Mesendoderm (in vitro differentiated cells): Measurements from ENCODE around the gene SLC6A2.
"Not testable (repeated sequence)": the region's sequence is repeated elsewhere in the genome, so short reads cannot be mapped to it uniquely, and the experiment has no call there.

ENCODE experiments used
- DNase-seq: peaks from one replicate; pipeline ENCODE4 v3.0.0; 2013
- H2AK5ac ChIP-seq: 2 replicates; pipeline ENCODE4 v1.6.1; 2013; ENCODE audit warnings: low read length, inconsistent platforms
- H2BK120ac ChIP-seq: 2 replicates; pipeline ENCODE4 v1.6.1; 2013; ENCODE audit warnings: low read depth, mild to moderate bottlenecking, low read length, moderate library complexity, mixed read lengths
- H2BK15ac ChIP-seq: replicated peaks from 2 replicates; pipeline ENCODE4 v1.6.1; 2013; ENCODE audit warnings: low read depth, mild to moderate bottlenecking, moderate library complexity
- H2BK5ac ChIP-seq: 2 replicates; pipeline ENCODE4 v1.6.1; 2013; ENCODE audit warnings: low read length, inconsistent platforms
- H3K18ac ChIP-seq: 2 replicates; pipeline ENCODE4 v1.6.1; 2013; ENCODE audit warnings: mild to moderate bottlenecking, low read length, mixed read lengths
- H3K23ac ChIP-seq: one replicate; pipeline ENCODE4 v1.6.1; 2013; ENCODE audit warnings: low read length
- H3K27ac ChIP-seq: 2 replicates; pipeline ENCODE4 v1.5.1; 2013; ENCODE audit warnings: low read depth, mild to moderate bottlenecking, inconsistent platforms, low read length, moderate library complexity
- H3K27me3 ChIP-seq: 2 replicates; pipeline ENCODE4 v1.6.1; 2013; ENCODE audit warnings: low read length, control low read depth, mild to moderate bottlenecking, inconsistent platforms; ENCODE audit not compliant: insufficient read depth, poor library complexity
- H3K36me3 ChIP-seq: 2 replicates; pipeline ENCODE4 v1.6.1; 2013; ENCODE audit warnings: low read length, inconsistent platforms; ENCODE audit not compliant: control insufficient read depth, insufficient read depth
- H3K4ac ChIP-seq: one replicate; pipeline ENCODE4 v1.6.1; 2013; ENCODE audit warnings: low read depth, mild to moderate bottlenecking, low read length, moderate library complexity
- H3K4me1 ChIP-seq: 2 replicates; pipeline ENCODE4 v1.6.1; 2013; ENCODE audit warnings: low read depth, low read length, inconsistent platforms; ENCODE audit not compliant: control insufficient read depth
- H3K4me2 ChIP-seq: 2 replicates; pipeline ENCODE4 v1.6.1; 2013; ENCODE audit warnings: low read length
- H3K4me3 ChIP-seq: 2 replicates; pipeline ENCODE4 v1.5.1; 2013; ENCODE audit warnings: mild to moderate bottlenecking, low read length
- H3K56ac ChIP-seq: one replicate; pipeline ENCODE4 v1.6.1; 2013; ENCODE audit warnings: low read length
- H3K79me1 ChIP-seq: 2 replicates; pipeline ENCODE4 v1.6.1; 2013; ENCODE audit warnings: low read length, inconsistent platforms
- H3K79me2 ChIP-seq: 2 replicates; pipeline ENCODE4 v1.6.1; 2013; ENCODE audit warnings: mild to moderate bottlenecking, low read length; ENCODE audit not compliant: control insufficient read depth, insufficient read depth
- H3K9ac ChIP-seq: 2 replicates; pipeline ENCODE4 v1.6.1; 2013; ENCODE audit warnings: low read length, inconsistent platforms
- H4K5ac ChIP-seq: one replicate; pipeline ENCODE4 v1.6.1; 2013; ENCODE audit warnings: low read length
- H4K8ac ChIP-seq: one replicate; pipeline ENCODE4 v1.6.1; 2013; ENCODE audit warnings: low read depth, mild to moderate bottlenecking, control low read depth, low read length, moderate library complexity
- WGBS: extraction: QIAGEN DNeasy Blood & Tissue Kit; methylation state at CpG from one replicate; pipeline ENCODE4 v1.1.7; 2013; ENCODE audit warnings: low lambda C conversion rate, missing lambda C conversion rate; ENCODE audit not compliant: insufficient coverage; ENCODE audit errors: extremely low coverage; 5-methylcytosine and 5-hydroxymethylcytosine counted together

Gene SLC6A2

GRCh38 chr16:55737318-55737717, 81.5 kb downstream of the SLC6A2 start:
- no peak overlapping the region for H3K4me2 ChIP-seq
- no peak overlapping the region for H3K9ac ChIP-seq
- no peak overlapping the region for H3K56ac ChIP-seq
- no CpG with 5 or more reads among the region's 3 CpGs for WGBS
- H3K4ac ChIP-seq = no peak overlapping the region
- H3K27me3 ChIP-seq = no peaks in the 10 kb centered on the region
- H3K18ac ChIP-seq = no peak overlapping the region
- no peak overlapping the region for H3K23ac ChIP-seq
- H2AK5ac ChIP-seq = no peak overlapping the region
- no peak overlapping the region for H2BK120ac ChIP-seq
- no peak overlapping the region for H2BK5ac ChIP-seq
- no peaks in the 10 kb centered on the region for H3K4me1 ChIP-seq
- DNase-seq = no peak
- H3K4me3 ChIP-seq = no peak overlapping the region
- no peaks in the 10 kb centered on the region for H3K79me2 ChIP-seq
- no peaks in the 10 kb centered on the region for H3K36me3 ChIP-seq
- no peak overlapping the region for H4K5ac ChIP-seq
- H2BK15ac ChIP-seq = no peak overlapping the region
- no peak overlapping the region for H3K27ac ChIP-seq
- no peaks in the 10 kb centered on the region for H3K79me1 ChIP-seq
- H4K8ac ChIP-seq = no peak overlapping the region

DNA sequence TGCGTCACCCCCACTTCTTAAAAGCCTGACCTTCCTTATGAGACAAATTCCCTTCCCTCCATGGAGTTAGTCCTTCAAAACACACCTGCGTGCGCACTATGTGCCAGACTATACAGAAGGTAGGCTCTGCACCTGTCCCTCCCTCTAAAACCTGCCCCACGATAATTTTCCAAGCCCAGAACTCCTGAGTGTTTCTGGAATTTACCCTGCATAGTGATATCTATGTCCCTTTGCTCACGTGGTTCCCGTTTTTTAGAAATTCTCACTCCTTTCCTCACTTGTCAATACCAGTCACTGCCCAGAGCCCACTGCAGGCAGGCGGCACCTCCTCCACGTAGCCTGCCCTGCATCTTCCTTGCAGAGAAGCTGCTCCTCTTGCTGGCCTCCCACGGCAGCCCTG, 82.2 kb downstream of the SLC6A2 start:
- no peak overlapping the region for H3K4me2 ChIP-seq
- WGBS = no CpG with 5 or more reads among the region's 9 CpGs
- no peak overlapping the region for H3K18ac ChIP-seq
- H2BK120ac ChIP-seq = no peak overlapping the region
- H4K8ac ChIP-seq = no peak overlapping the region
- H3K79me1 ChIP-seq = no peaks in the 10 kb centered on the region
- no peak overlapping the region for H3K56ac ChIP-seq
- no peak overlapping the region for H3K4me3 ChIP-seq
- H3K36me3 ChIP-seq = no peaks in the 10 kb centered on the region
- no peaks in the 10 kb centered on the region for H3K27me3 ChIP-seq
- no peak overlapping the region for H2BK5ac ChIP-seq
- H3K79me2 ChIP-seq = no peaks in the 10 kb centered on the region
- no peak for DNase-seq
- H4K5ac ChIP-seq = no peak overlapping the region
- H3K4me1 ChIP-seq = no peaks in the 10 kb centered on the region
- H3K9ac ChIP-seq = no peak overlapping the region
- H2BK15ac ChIP-seq = no peak overlapping the region
- no peak overlapping the region for H3K23ac ChIP-seq
- no peak overlapping the region for H3K4ac ChIP-seq
- H2AK5ac ChIP-seq = no peak overlapping the region
- H3K27ac ChIP-seq = no peak overlapping the region

DNA sequence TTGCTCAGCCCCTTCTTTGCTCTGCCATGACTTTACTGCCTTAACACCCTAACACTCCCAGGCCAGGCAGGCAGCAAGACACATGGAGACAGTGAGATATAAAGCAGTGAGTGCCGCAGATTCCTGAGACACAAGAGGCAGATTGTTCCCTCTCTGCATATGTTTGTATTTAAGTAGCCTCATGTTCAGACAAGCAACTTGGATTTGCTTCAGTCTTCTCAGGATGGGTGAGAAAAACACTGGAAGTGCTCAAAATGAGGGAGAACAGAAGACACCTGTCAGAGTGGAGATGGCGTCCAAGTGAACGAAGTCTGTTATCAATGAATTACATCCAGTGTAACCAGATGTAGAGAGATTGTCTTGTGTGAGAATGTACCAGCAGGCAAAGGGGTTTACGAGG, 90.3 kb downstream of the SLC6A2 start:
- no peaks in the 10 kb centered on the region for H3K79me1 ChIP-seq
- H3K27ac ChIP-seq = no peak overlapping the region
- no peaks in the 10 kb centered on the region for H3K79me2 ChIP-seq
- H3K4me2 ChIP-seq = no peak overlapping the region
- no CpG with 5 or more reads among the region's 4 CpGs for WGBS
- no peak overlapping the region for H3K4me3 ChIP-seq
- no peak overlapping the region for H4K5ac ChIP-seq
- no peak overlapping the region for H3K9ac ChIP-seq
- H3K56ac ChIP-seq = no peak overlapping the region
- H3K23ac ChIP-seq = no peak overlapping the region
- H3K4ac ChIP-seq = no peak overlapping the region
- H2AK5ac ChIP-seq = no peak overlapping the region
- H3K18ac ChIP-seq = no peak overlapping the region
- no peak for DNase-seq
- H3K4me1 ChIP-seq = no peaks in the 10 kb centered on the region
- H3K36me3 ChIP-seq = no peaks in the 10 kb centered on the region
- H2BK5ac ChIP-seq = no peak overlapping the region
- no peak overlapping the region for H2BK120ac ChIP-seq
- H4K8ac ChIP-seq = no peak overlapping the region
- H2BK15ac ChIP-seq = no peak overlapping the region
- no peaks in the 10 kb centered on the region for H3K27me3 ChIP-seq

- Histone ChIP-seq H3K56ac (no peak overlapping the region), H3K27me3 (no peaks in the 10 kb centered on the region), H3K18ac (no peak overlapping the region), H4K5ac (no peak overlapping the region), H3K79me2 (no peaks in the 10 kb centered on the region), H3K9ac (no peak overlapping the region), H2BK5ac (no peak overlapping the region), H3K36me3 (no peaks in the 10 kb centered on the region), H2BK15ac (no peak overlapping the region), H3K27ac (no peak overlapping the region), H3K4ac (no peak overlapping the region), H4K8ac (no peak overlapping the region), H3K79me1 (no peaks in the 10 kb centered on the region), H3K4me2 (no peak overlapping the region), H3K23ac (no peak overlapping the region), H2BK120ac (no peak overlapping the region), H3K4me3 (no peak overlapping the region), H2AK5ac (no peak overlapping the region), H3K4me1 (no peaks in the 10 kb centered on the region)
- DNase-seq = no peak
- no CpG with 5 or more reads among the region's 4 CpGs for WGBS
Observed at GRCh38 chr16:55747785-55748184, 92.0 kb downstream of the SLC6A2 start.

- not testable (repeated sequence) for H3K36me3 ChIP-seq, H3K4me1 ChIP-seq, H3K56ac ChIP-seq, H2BK15ac ChIP-seq, H2BK120ac ChIP-seq, H4K8ac ChIP-seq, H3K4me2 ChIP-seq, H2AK5ac ChIP-seq, H2BK5ac ChIP-seq, H3K79me2 ChIP-seq, H3K23ac ChIP-seq, H3K4me3 ChIP-seq, H3K18ac ChIP-seq, H3K4ac ChIP-seq, H3K79me1 ChIP-seq, H3K27me3 ChIP-seq, H3K9ac ChIP-seq, H4K5ac ChIP-seq
- peak overlapping the region; percentile 70 for H3K27ac ChIP-seq
- no CpG with 5 or more reads among the region's 5 CpGs for WGBS
- DNase-seq = peak; percentile 68
Observed at GRCh38 chr16:55752465-55753144, 96.8 kb downstream of the SLC6A2 start.

- peak; percentile 73 for DNase-seq
- not testable (repeated sequence) for H3K79me2 ChIP-seq, H2BK15ac ChIP-seq, H3K27me3 ChIP-seq, H2AK5ac ChIP-seq, H3K4me2 ChIP-seq, H3K4me1 ChIP-seq, H3K4ac ChIP-seq, H4K8ac ChIP-seq, H3K36me3 ChIP-seq, H3K9ac ChIP-seq, H3K18ac ChIP-seq, H2BK5ac ChIP-seq, H3K56ac ChIP-seq, H2BK120ac ChIP-seq, H4K5ac ChIP-seq, H3K27ac ChIP-seq, H3K79me1 ChIP-seq, H3K23ac ChIP-seq, H3K4me3 ChIP-seq
- no CpG with 5 or more reads among the region's 4 CpGs for WGBS
Observed at GRCh38 chr16:55753145-55753631, 97.4 kb downstream of the SLC6A2 start.
